ENCODE results near the gene ASCC3.

ASCC3 gene

DNA sequence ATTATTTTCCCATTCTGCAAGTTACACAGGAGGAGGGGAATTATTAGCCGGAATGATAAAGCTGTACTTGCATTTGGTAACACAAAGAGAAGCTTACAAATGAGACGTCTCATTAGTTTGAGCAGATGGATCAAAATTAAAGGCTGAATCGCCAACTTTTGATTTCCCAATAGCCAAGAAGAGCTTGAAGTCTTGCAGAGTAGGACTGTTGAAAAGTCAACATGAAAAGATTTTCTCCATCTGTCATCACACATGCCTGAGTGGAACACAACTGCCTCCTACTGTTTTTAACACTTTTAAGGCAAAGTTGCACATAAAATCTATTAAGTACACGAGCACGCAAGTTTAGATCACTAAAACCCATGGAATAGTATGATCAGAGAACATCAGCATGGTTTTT, 176.2 kb downstream of the ASCC3 start:
- no peaks in the 10 kb centered on the region for H3K79me2 ChIP-seq (ENCODE audit: insufficient read depth, low read length)
- no peak for DNase-seq
- no peaks in the 10 kb centered on the region for H3K4me1 ChIP-seq (ENCODE audit: insufficient read depth, low read length)
- ATAC-seq (ENCODE audit: insufficient read depth, low read depth) = no peak
- no peak overlapping the region for H3K9ac ChIP-seq (ENCODE audit: low read depth, low read length)
- no peak overlapping the region for H3K4me2 ChIP-seq (ENCODE audit: insufficient read depth, low read length)
- H3K36me3 ChIP-seq (ENCODE audit: insufficient read depth, low read length) = peaks cover 43% of the 10 kb centered on the region
- peaks cover 15% of the 10 kb centered on the region for H3K9me3 ChIP-seq (ENCODE audit: insufficient read depth, low read length, severe bottlenecking)
- H3K4me3 ChIP-seq (ENCODE audit: low read depth in 1 of 2, low read length in 2 of 2) = no peak overlapping the region
- TF ChIP-seq, protein P1, sequence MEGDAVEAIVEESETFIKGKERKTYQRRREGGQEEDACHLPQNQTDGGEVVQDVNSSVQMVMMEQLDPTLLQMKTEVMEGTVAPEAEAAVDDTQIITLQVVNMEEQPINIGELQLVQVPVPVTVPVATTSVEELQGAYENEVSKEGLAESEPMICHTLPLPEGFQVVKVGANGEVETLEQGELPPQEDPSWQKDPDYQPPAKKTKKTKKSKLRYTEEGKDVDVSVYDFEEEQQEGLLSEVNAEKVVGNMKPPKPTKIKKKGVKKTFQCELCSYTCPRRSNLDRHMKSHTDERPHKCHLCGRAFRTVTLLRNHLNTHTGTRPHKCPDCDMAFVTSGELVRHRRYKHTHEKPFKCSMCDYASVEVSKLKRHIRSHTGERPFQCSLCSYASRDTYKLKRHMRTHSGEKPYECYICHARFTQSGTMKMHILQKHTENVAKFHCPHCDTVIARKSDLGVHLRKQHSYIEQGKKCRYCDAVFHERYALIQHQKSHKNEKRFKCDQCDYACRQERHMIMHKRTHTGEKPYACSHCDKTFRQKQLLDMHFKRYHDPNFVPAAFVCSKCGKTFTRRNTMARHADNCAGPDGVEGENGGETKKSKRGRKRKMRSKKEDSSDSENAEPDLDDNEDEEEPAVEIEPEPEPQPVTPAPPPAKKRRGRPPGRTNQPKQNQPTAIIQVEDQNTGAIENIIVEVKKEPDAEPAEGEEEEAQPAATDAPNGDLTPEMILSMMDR (IDR thresholded peaks at IDR 0.05; ENCODE audit: borderline replicate concordance, extremely low read depth, low read length, poor library complexity, severe bottlenecking) = no peak
- no peak for TF ChIP-seq EZH2 (IDR thresholded peaks at IDR 0.05; ENCODE audit: borderline replicate concordance, low read depth, low read length, severe bottlenecking)
- H2AFZ ChIP-seq (ENCODE audit: low read depth, low read length) = no peak overlapping the region
- no peak overlapping the region for H3K27ac ChIP-seq (ENCODE audit: low read length)
- H3K27me3 ChIP-seq (ENCODE audit: insufficient read depth, low read length, poor library complexity) = no peaks in the 10 kb centered on the region
- no peaks in the 10 kb centered on the region for H4K20me1 ChIP-seq (ENCODE audit: insufficient read depth, low read length)

DNA sequence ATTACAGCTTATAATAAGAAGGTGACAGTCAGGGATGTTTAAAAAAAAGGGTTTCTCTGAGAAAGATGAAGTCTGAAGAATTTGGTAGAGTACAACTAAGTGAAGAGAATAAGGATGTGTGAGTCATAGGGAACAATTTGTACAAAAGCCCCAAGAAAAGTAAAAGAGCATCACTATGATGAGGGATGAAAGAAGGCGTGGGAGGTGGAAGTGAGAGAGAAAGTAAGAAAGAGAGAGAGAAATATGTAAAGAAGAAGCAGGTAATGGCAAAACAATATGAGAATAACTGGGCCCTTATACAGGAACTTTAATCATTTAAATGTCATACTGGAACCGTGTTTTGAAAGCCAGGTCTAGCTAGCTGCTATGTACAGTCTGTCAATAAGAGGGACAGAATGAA, 179.4 kb downstream of the ASCC3 start:
- H3K36me3 ChIP-seq (ENCODE audit: insufficient read depth, low read length) = peaks cover 47% of the 10 kb centered on the region
- H3K4me3 ChIP-seq (ENCODE audit: low read depth in 1 of 2, low read length in 2 of 2) = no peak overlapping the region
- H3K79me2 ChIP-seq (ENCODE audit: insufficient read depth, low read length) = no peaks in the 10 kb centered on the region
- H3K27me3 ChIP-seq (ENCODE audit: insufficient read depth, low read length, poor library complexity) = no peaks in the 10 kb centered on the region
- no peak overlapping the region for H3K9ac ChIP-seq (ENCODE audit: low read depth, low read length)
- no peaks in the 10 kb centered on the region for H4K20me1 ChIP-seq (ENCODE audit: insufficient read depth, low read length)
- TF ChIP-seq, protein P1 (IDR thresholded peaks at IDR 0.05; ENCODE audit: borderline replicate concordance, extremely low read depth, low read length, poor library complexity, severe bottlenecking) = no peak
- TF ChIP-seq EZH2 (IDR thresholded peaks at IDR 0.05; ENCODE audit: borderline replicate concordance, low read depth, low read length, severe bottlenecking) = no peak
- no peak overlapping the region for H2AFZ ChIP-seq (ENCODE audit: low read depth, low read length)
- no peak for ATAC-seq (ENCODE audit: insufficient read depth, low read depth)
- H3K4me2 ChIP-seq (ENCODE audit: insufficient read depth, low read length) = no peak overlapping the region
- H3K27ac ChIP-seq (ENCODE audit: low read length) = no peak overlapping the region
- no peaks in the 10 kb centered on the region for H3K4me1 ChIP-seq (ENCODE audit: insufficient read depth, low read length)
- peaks cover 18% of the 10 kb centered on the region for H3K9me3 ChIP-seq (ENCODE audit: insufficient read depth, low read length, severe bottlenecking)
- no peak for DNase-seq

DNA sequence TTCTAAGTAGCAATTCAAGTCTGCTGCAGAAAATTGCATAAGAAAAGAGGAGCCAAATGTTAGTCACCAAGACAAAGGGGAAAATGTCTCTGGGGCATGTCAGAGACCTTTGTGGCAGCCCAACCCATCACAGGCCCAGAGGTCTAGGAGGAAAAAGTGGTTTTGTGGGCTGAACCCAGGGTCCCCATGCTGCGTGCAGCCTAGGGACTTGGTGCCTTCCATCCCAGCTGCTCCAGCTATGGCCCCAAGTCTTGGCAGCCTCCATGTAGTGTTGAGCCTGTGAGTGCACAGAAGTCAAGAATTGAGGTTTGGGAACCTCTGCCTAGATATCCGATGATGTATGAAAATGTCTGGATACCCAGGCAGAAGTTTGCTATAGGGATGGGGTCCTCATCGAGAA, 181.1 kb downstream of the ASCC3 start:
- Histone ChIP-seq H3K27me3 (ENCODE audit: insufficient read depth, low read length, poor library complexity) (no peaks in the 10 kb centered on the region), H3K9me3 (ENCODE audit: insufficient read depth, low read length, severe bottlenecking) (peaks cover 18% of the 10 kb centered on the region), H3K4me2 (ENCODE audit: insufficient read depth, low read length) (no peak overlapping the region), H3K36me3 (ENCODE audit: insufficient read depth, low read length) (peaks cover 39% of the 10 kb centered on the region), H3K27ac (ENCODE audit: low read length) (no peak overlapping the region), H2AFZ (ENCODE audit: low read depth, low read length) (no peak overlapping the region), H3K4me3 (ENCODE audit: low read depth in 1 of 2, low read length in 2 of 2) (no peak overlapping the region), H3K9ac (ENCODE audit: low read depth, low read length) (no peak overlapping the region), H3K79me2 (ENCODE audit: insufficient read depth, low read length) (no peaks in the 10 kb centered on the region), H3K4me1 (ENCODE audit: insufficient read depth, low read length) (no peaks in the 10 kb centered on the region), H4K20me1 (ENCODE audit: insufficient read depth, low read length) (no peaks in the 10 kb centered on the region)
- ATAC-seq (ENCODE audit: insufficient read depth, low read depth) (no peak), DNase-seq (no peak)
- TF ChIP-seq EZH2 (IDR thresholded peaks at IDR 0.05; ENCODE audit: borderline replicate concordance, low read depth, low read length, severe bottlenecking) = no peak

DNA sequence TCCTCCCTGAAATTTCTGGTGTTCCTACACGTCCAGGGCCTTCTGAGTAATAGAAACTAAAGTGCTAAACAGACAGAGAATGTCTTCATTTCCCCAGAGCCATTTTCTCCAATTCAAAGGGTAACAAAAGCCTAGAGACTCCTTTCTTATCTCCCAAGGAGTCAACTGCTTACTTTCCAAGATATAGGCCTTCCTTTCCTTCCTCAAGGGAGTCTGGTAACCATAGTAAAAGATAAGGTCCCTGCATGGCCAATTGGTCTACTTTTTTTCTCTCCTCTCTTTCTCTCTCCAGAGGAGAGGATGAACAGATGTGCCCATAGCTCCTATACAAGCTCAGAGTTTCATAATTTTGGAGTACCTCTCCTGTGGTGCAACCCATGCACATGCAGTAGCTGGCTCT, 185.7 kb downstream of the ASCC3 start:
- H3K27ac ChIP-seq (ENCODE audit: low read length) = no peak overlapping the region
- H3K9me3 ChIP-seq (ENCODE audit: insufficient read depth, low read length, severe bottlenecking) = peaks cover 6% of the 10 kb centered on the region
- H3K9ac ChIP-seq (ENCODE audit: low read depth, low read length) = no peak overlapping the region
- H3K4me2 ChIP-seq (ENCODE audit: insufficient read depth, low read length) = no peak overlapping the region
- no peak overlapping the region for H2AFZ ChIP-seq (ENCODE audit: low read depth, low read length)
- H3K4me3 ChIP-seq (ENCODE audit: low read depth in 1 of 2, low read length in 2 of 2) = no peak overlapping the region
- ATAC-seq (ENCODE audit: insufficient read depth, low read depth) (no peak), DNase-seq (no peak)
- H3K4me1 ChIP-seq (ENCODE audit: insufficient read depth, low read length) = no peaks in the 10 kb centered on the region
- no peak for TF ChIP-seq EZH2 (IDR thresholded peaks at IDR 0.05; ENCODE audit: borderline replicate concordance, low read depth, low read length, severe bottlenecking)
- TF ChIP-seq, protein P1 (IDR thresholded peaks at IDR 0.05; ENCODE audit: borderline replicate concordance, extremely low read depth, low read length, poor library complexity, severe bottlenecking) = no peak
- H3K36me3 ChIP-seq (ENCODE audit: insufficient read depth, low read length) = peaks cover 15% of the 10 kb centered on the region; the same call in 1 of the 2 replicates
- H4K20me1 ChIP-seq (ENCODE audit: insufficient read depth, low read length) = no peaks in the 10 kb centered on the region
- H3K27me3 ChIP-seq (ENCODE audit: insufficient read depth, low read length, poor library complexity) = no peaks in the 10 kb centered on the region
- H3K79me2 ChIP-seq (ENCODE audit: insufficient read depth, low read length) = no peaks in the 10 kb centered on the region
